ENCODE measurements around the gene MECR. TPM values are rescaled to one million over a fixed set of nuclear protein-coding genes. Genes with fewer than 3 reads are reported as not detected.

MECR gene
- total RNA-seq, 1 experiment from 2014 or later, result 42.9 TPM

GRCh38 chr1:29227511-29227910 lies 3.2 kb downstream of the MECR start:
- Histone ChIP-seq H3K27me3 (ENCODE audit: insufficient read depth, low read length) (no peaks in the 10 kb centered on the region), H4K20me1 (ENCODE audit: insufficient read depth) (no peaks in the 10 kb centered on the region), H2AFZ (ENCODE audit: low read depth, low read length, poor library complexity, severe bottlenecking) (no peak overlapping the region), H3K36me3 (ENCODE audit: control insufficient read depth in 1 of 2, insufficient read depth in 2 of 2, low read length in 2 of 2) (peaks cover 0 to 1% of the 10 kb centered on the region in 2 experiments; a peak in 2 of 4 replicates), H3K79me2 (ENCODE audit: insufficient read depth, low read length) (peaks cover 59% of the 10 kb centered on the region), H3K9ac (ENCODE audit: low read length) (no peak overlapping the region), H3K9me3 (ENCODE audit: control insufficient read depth in 1 of 2, insufficient read depth in 1 of 2, low read depth in 1 of 2, low read length in 2 of 2) (no peaks in the 10 kb centered on the region), H3K9me2 (ENCODE audit: insufficient read depth) (no peaks in the 10 kb centered on the region), H3K4me3 (replicated peaks in 1 of 2; ENCODE audit: low read depth in 1 of 2, low read length in 2 of 2) (no peak overlapping the region), H3K27ac (ENCODE audit: low read depth, low read length) (no peak overlapping the region), H3K4me1 (ENCODE audit: control insufficient read depth in 1 of 2, insufficient read depth in 2 of 2, low read length in 2 of 2) (peaks cover 7 to 21% of the 10 kb centered on the region in 2 experiments; a peak in 3 of 4 replicates), H3K4me2 (ENCODE audit: low read length) (no peak overlapping the region)
- DNase-seq (ENCODE audit: low read depth, low spot score), result no peak
- ChIA-PET POLR2A (no interaction called here), RAD21 (ENCODE audit: low non-redundant PET in 1 of 2, low total read pairs in 2 of 2, uncharacterized antibody in 2 of 2, unreplicated experiment in 2 of 2) (no interaction called here), CTCF (no interaction called here)
- no TSS peak for BruUV-seq (replicated peaks)
- no peak for ATAC-seq
- intact Hi-C loops (cut with micrococcal nuclease), result no loop called here
- TF ChIP-seq ZBTB33 (IDR thresholded peaks at IDR 0.05; ENCODE audit: extremely low read depth, insufficient replicate concordance, low read length) (no peak), RAD21 (IDR thresholded peaks at IDR 0.05; ENCODE audit: low read depth) (no peak), SRF (IDR thresholded peaks at IDR 0.05; ENCODE audit: low read depth) (no peak), CEBPB (IDR thresholded peaks at IDR 0.05; ENCODE audit: low read depth) (no peak), JUND (IDR thresholded peaks at IDR 0.05) (no peak), ATF3 (IDR thresholded peaks at IDR 0.05) (no peak)

GRCh38 chr1:29225361-29225760 lies 5.4 kb downstream of the MECR start:
- no peaks in the 10 kb centered on the region for H3K9me2 ChIP-seq (ENCODE audit: insufficient read depth)
- H3K9me3 ChIP-seq (ENCODE audit: control insufficient read depth in 1 of 2, insufficient read depth in 1 of 2, low read depth in 1 of 2, low read length in 2 of 2), result no peaks in the 10 kb centered on the region
- ATAC-seq (no peak), DNase-seq (ENCODE audit: low read depth, low spot score) (no peak)
- H3K4me3 ChIP-seq (replicated peaks in 1 of 2; ENCODE audit: low read depth in 1 of 2, low read length in 2 of 2), result no peak overlapping the region
- H3K36me3 ChIP-seq (ENCODE audit: control insufficient read depth in 1 of 2, insufficient read depth in 2 of 2, low read length in 2 of 2), result peaks cover 0 to 11% of the 10 kb centered on the region in 2 experiments; a peak in 2 of 4 replicates
- H3K4me2 ChIP-seq (ENCODE audit: low read length), result no peak overlapping the region
- H4K20me1 ChIP-seq (ENCODE audit: insufficient read depth), result no peaks in the 10 kb centered on the region
- no peak overlapping the region for H3K9ac ChIP-seq (ENCODE audit: low read length)
- no peak for TF ChIP-seq SIN3A (IDR thresholded peaks at IDR 0.05; ENCODE audit: low read depth)
- no peak for TF ChIP-seq CEBPB (IDR thresholded peaks at IDR 0.05; ENCODE audit: low read depth)
- TF ChIP-seq SP1 (IDR thresholded peaks at IDR 0.05; ENCODE audit: low read depth), result no peak
- ChIA-PET POLR2A (no interaction called here), CTCF (no interaction called here), RAD21 (ENCODE audit: low non-redundant PET in 1 of 2, low total read pairs in 2 of 2, uncharacterized antibody in 2 of 2, unreplicated experiment in 2 of 2) (no interaction called here)
- peaks cover 7 to 14% of the 10 kb centered on the region in 2 experiments; a peak in 3 of 4 replicates for H3K4me1 ChIP-seq (ENCODE audit: control insufficient read depth in 1 of 2, insufficient read depth in 2 of 2, low read length in 2 of 2)
- H3K27me3 ChIP-seq (ENCODE audit: insufficient read depth, low read length), result no peaks in the 10 kb centered on the region
- no peak overlapping the region for H3K27ac ChIP-seq (ENCODE audit: low read depth, low read length)
- intact Hi-C loops (cut with micrococcal nuclease), result no loop called here
- BruUV-seq (replicated peaks), result no TSS peak
- no peak overlapping the region for H2AFZ ChIP-seq (ENCODE audit: low read depth, low read length, poor library complexity, severe bottlenecking)
- peaks cover 73% of the 10 kb centered on the region for H3K79me2 ChIP-seq (ENCODE audit: insufficient read depth, low read length)
